ENCODE results near the gene SYMPK.

Gene SYMPK

DNA sequence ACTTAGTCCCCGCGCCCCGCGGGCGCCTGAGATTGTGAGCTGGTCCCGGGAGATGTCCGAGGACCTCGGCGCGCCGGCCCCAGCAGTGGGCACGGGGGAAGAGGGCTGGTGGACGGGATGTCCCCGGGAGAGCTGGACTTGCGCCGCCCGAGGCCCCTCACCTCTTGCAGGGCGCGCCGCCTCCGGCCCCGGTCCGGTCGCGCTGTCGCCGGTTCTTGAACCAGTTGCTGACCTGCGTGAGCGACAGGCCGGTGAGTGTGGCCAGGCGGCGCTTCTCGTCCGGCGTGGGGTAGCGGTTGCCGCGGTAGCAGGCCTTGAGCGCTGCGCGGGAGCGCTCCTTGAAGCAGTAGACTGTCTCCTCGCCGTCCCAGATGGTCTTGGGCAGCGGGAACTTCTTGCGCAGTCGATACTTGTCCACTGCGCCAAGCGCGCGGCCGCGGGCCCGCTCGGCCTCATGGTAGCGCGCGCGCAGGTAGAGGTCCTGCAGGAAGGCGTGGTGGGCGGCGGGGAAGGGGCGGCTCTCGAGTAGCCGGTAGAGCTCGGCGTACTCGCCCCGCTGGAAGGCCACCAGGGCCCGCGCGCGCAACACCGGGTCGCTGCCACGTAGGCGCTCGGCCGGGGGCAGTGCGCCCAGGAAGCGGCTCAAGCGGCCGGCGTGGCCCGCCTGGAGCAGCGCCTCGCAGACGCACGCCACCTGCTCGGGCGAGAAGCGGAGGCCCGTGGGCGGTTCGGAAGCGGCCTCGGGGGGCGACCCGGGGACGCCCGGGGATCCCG, 94.9 kb downstream of the SYMPK start:
- peak in 14 of 56 donors; percentile 8 to 48 (median 26) for DNase-seq

DNA sequence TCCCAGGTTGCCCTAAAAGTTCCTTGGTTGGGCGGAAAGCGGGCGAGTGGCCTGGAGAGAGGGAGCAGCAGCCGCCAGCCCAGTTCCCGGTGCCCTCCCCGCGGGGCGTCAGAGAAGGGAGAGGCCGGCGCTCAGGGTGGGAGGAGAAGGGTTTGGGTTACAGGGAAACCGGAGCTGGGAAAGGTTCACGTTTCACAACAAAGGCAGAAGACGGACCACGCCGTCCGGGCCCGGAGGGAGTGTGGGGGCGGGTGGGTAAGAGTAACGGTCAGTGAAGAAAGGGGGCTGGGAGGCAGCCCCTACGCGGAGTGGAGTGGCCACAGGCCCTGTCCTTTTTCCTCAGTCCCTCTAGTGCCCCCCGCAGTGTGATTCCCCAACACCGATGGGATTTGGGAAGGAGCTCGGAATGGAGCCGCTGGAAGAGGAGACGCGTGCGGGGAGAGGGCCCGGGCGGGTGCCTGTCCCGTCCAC, 95.5 kb downstream of the SYMPK start:
- DNase-seq: peak in 4 of 56 donors; percentile 8 to 31 (median 14)

DNA sequence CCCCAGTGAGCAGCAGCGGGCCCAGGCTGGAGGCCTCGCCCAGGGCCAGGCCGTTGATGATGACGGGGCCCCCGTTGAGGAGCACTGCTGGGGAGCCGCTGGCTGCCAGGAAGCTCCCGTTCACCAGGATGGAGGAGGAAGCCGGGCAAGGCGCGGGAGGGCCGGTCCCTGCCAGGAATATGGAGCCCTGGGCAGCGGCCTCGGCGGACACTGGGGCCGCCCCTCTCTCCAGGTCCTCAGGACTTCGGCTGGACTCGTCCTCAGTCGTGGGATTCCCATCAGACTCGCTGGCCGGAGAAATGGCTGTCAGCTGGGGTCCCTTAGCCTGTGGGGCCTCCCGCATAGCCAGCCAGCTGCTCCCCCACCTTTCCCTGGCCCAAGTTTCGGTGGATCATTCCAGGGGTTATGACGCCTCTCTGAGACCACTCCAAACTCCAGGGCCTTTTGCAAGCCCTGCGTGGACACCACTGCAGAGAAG, 96.0 kb downstream of the SYMPK start:
- no peak for DNase-seq

DNA sequence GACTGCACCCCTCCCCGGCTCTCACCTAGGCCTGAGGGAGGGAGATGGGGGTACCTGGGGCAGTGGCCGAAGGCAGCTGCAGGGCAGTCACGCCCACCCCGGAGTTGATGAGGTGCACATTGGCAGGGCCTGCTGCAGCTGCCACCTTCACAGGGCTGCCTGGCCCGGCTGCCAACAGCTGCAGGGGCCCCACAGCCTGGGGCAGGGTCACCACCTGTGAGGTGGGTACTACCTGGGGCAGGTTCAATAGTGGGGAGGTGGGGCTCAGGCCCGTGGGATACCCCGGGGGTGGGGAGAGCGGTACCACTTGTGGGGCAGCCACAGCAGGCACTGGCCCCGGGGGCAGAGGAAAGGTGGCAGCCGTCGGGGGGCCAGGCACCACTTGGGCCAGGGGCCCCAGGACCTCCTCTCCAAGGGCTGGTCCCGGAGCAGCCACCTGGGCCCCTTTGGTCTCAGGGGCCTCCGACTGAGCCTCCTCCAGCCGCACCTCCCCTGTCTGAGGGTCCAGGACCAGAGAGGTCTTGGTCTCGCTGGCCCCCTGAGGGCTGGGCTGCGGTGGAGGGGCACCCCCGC, 96.6 kb downstream of the SYMPK start:
- DNase-seq: no peak

DNA sequence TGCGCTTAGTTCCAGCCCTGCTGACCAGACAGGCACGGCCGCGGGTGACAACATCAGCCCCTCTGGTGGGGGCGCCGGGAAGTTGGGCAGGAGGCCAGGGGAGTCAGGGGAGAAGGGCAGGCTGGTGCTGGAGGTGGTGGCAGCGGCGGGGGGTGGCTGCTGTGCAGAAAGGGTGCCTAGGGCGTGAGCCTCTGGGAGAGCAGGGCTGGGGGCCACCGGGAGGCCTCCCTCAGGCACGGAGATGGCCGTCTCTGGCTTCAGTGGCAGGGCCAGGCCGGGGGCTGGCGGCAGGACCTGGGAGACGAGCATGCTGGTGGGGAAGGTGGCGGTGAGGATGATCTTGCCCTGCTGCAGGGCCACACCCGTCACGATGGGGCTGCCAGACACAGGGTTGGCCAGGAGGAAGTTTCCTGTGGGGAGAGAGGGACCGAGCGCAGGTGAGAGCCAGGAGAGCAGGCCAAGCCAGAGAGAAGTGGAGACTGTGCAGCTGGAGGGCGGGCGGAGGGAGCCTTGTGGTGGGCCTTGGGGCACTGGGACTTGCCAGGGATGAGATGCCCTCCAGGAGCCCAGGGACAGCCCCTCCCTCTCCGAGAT, 97.1 kb downstream of the SYMPK start:
- no peak for DNase-seq

Data from amygdala (tissue), 56 donors.